AG10803 (cell line): ENCODE data around the gene BLOC1S4.

Source experiments
- DNase-seq: peaks from one replicate; pipeline ENCODE4 v3.0.0; 2010; ENCODE audit warnings: low read depth
- H3K4me3 ChIP-seq: 2 replicates; pipeline ENCODE4 v1.5.1; 2011; ENCODE audit warnings: mild to moderate bottlenecking, low read length, control low read depth
- TF ChIP-seq, protein P1 (sequence below): conservative IDR thresholded peaks from 2 replicates; pipeline ENCODE4 v1.5.1; 2011; ENCODE audit warnings: mild to moderate bottlenecking, low read length, control low read depth, inconsistent platforms

BLOC1S4 gene

GRCh38 chr4:6727943-6728250 lies 11.9 kb downstream of the BLOC1S4 start:
- TF ChIP-seq, protein P1, sequence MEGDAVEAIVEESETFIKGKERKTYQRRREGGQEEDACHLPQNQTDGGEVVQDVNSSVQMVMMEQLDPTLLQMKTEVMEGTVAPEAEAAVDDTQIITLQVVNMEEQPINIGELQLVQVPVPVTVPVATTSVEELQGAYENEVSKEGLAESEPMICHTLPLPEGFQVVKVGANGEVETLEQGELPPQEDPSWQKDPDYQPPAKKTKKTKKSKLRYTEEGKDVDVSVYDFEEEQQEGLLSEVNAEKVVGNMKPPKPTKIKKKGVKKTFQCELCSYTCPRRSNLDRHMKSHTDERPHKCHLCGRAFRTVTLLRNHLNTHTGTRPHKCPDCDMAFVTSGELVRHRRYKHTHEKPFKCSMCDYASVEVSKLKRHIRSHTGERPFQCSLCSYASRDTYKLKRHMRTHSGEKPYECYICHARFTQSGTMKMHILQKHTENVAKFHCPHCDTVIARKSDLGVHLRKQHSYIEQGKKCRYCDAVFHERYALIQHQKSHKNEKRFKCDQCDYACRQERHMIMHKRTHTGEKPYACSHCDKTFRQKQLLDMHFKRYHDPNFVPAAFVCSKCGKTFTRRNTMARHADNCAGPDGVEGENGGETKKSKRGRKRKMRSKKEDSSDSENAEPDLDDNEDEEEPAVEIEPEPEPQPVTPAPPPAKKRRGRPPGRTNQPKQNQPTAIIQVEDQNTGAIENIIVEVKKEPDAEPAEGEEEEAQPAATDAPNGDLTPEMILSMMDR: no peak
- no peak for DNase-seq
- no peak overlapping the region for H3K4me3 ChIP-seq

- DNase-seq: no peak
- no peak overlapping the region for H3K4me3 ChIP-seq
- TF ChIP-seq, protein P1: no peak
These were observed 12.5 kb downstream of the BLOC1S4 start for GRCh38 chr4:6728320-6729029.

DNA sequence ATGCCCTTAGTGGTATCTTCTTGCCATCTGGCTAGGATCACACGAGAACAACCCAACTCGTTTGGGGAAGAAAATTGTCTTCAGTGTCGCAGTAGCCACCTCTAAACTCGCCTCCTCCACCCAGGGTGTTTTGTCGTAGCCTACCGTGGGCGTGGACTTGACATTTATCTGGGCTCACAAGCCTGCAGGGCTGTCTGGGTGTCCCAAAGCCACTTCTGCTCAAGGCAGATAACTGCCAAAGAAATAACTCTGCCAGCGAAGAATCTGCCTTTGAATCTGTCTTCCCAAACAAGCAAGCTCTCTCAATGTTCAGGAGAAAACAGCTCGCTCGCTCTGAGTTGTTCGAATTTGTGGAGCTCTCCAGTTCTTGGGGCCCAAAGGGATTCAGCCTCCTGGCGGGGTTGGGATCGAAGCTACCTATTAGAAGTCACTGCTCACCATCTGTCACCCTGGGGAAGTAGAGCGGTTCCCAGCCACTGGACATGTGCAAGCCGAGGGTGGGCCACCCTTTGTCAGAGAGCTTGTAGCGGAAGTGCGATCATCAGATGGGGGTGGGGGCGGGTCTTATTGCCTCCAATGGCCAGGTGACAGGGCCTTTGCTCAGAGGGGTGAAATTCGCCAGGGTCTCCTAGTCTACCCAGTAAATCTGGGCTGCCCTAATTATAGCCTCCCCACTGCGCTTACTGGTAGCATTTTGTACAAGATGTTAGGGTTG lies 14.8 kb downstream of the BLOC1S4 start:
- no peak for DNase-seq
- TF ChIP-seq, protein P1: no peak

GRCh38 chr4:6731318-6731675 lies 15.3 kb downstream of the BLOC1S4 start:
- TF ChIP-seq, protein P1: no peak
- H3K4me3 ChIP-seq: no peak overlapping the region
- no peak for DNase-seq

More for the DNA sequence above, 14.8 kb downstream of the BLOC1S4 start:
- no peak overlapping the region for H3K4me3 ChIP-seq

- H3K4me3 ChIP-seq: no peak overlapping the region
- no peak for DNase-seq
These were observed 15.8 kb downstream of the BLOC1S4 start for GRCh38 chr4:6731780-6732179.

DNA sequence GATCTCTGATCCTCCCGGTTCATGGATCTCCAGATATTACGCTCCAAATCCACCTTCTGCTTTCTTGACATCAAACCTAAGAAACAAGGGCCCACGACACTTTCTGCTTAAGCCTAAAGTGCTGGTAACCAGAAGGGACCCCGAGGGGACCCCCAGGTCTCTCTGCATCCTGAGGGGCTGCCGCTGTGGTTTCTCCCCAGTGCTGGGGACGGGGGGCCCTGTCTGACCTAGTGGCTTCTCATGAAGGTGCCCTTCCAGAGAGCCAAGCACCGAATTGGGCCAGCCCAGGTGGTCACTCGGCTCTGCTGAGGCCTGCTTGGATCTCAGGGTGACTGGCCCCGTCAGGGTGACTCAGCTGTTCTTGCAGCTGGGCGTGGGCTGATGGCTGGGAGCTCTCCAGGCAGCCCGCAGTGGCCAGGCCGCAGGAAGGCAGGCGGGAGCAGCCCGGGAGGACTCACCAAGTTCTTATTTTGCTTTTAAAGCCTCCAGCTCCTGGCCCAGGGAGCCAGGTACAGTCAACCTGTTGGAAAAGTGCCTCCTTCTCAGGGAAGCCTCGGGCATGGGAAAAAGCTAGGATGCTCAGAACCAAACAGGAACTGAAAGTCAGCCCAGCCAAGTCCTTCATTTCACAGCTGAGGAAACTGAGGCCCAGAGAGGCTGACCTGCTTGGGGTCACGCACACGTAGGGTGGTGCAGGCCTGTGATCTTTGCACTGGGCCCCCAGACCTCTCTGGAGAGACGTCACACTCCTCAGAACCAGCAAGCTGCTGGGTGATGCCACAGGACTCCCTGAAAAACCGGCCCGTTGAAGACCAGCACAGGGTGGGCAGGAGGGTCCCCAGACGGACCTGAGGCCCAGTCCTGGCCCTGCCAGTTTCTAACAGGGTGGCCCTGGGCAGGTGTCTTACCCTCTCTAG lies 16.7 kb downstream of the BLOC1S4 start:
- no peak overlapping the region for H3K4me3 ChIP-seq
- TF ChIP-seq, protein P1: no peak
- peak; percentile 93 for DNase-seq

More at GRCh38 chr4:6731780-6732179, 15.8 kb downstream of the BLOC1S4 start:
- TF ChIP-seq, protein P1: no peak
